Activated CD8-positive, alpha-beta memory T cell treated with anti-CD3 and anti-CD28 coated beads for 36 hours (primary cell): Measurements from ENCODE around the gene ANKRD33. TPM values are rescaled to one million over a fixed set of nuclear protein-coding genes. Genes with fewer than 3 reads are reported as not detected.

ENCODE experiments used
- CTCF ChIA-PET: fragments of 350-600 bp; sonication (Branson Sonifier 250); formaldehyde crosslinking; loops from one replicate; lab custom pipeline; 2021; ENCODE audit warnings: antibody characterized with exemption; lab: Charles Lee
- POLR2A ChIA-PET: fragments of 350-600 bp; sonication (Branson Sonifier 250); formaldehyde crosslinking; loops from one replicate; lab custom pipeline; 2021; ENCODE audit warnings: antibody characterized with exemption; lab: Charles Lee
- total RNA-seq, 2 experiments: library from RNA; stranded (reverse); gene quantifications; one replicate each; pipeline ENCODE4 v1.2.3, GENCODE V29; 2021

ANKRD33 gene
- total RNA-seq, 2 experiments from 2014 or later, result not detected

DNA sequence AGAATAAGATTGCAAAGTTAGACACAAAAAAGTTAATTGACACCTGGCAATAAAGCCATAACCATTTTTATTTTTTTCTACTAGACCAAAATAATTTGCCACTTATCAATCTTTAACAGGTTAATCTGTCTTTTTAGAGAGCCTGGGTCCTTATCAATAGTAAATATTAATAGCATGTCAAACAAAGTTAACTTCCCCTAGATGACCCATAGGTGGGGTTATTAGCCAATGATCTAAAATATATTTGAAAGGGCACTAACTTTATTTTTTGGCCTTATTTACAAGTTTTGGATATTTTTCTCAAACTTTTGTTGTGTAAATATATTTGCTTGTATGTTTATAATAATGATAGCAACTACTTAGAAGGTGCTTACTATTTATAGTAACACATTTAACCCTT lies 3.9 kb downstream of the ANKRD33 start:
- ChIA-PET CTCF (no interaction called here), POLR2A (no interaction called here)

DNA sequence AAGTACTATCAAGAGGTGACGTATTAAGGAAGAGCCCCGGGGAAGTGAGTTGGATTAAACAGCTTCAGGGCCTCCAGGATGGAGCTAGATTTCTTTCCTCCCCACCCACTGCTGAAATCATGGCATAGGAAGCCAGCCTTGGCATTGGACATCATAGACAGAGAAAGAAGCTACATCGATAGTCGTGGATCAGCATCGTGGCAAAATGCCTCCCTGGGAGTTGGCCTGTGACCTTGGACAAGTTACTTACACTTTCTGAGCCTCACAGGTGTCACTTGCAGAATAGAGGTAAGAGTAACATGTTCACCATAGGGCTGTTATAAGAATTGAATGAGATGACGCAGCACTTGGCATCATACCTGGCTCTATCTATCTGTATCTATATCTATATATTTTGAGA lies 5.9 kb downstream of the ANKRD33 start:
- ChIA-PET POLR2A (no interaction called here), CTCF (interaction anchor here (1.6 kb wide), 1 partner anchor 29 kb away, joined by 3 read pairs; no protein-coding TSS in a partner anchor)

DNA sequence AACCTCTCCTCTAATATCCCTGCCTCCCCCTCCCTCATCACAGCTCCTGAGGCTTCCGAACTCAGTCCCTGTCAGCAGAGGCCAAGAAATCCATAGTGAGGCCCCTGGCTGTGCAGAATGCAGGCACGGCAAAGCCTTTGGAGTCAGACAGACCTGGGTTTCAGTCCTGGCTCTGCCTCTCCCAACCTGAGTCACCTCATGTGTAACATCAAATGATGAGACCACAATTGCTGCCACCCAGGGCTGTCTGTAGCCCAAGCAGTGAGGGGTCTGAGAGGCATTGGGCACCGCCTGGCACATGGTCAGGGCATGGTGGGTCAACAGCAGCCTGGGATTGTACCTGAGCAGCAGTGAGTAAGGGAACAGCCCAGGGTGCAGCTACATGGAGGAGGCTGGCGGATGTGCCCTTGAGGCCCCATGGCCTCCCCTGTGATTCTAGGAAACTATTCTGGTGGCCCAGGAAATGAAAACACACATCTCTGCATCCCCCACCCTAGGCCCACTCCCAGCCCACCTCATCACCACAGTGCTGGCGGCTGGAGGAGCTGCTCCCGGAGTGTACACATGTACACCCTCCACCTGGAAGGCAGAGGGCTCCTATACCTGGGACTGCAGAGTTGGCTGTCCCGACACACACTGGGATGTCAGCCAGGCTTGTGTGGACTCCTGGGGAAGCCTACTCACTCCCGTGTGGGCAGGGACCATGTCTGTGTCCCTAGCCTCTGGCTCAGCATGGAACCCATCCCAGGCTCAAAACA lies 7.7 kb downstream of the ANKRD33 start:
- ChIA-PET POLR2A (no interaction called here), CTCF (interaction anchor here (2.8 kb wide), 1 partner anchor 28 kb away, joined by 6 read pairs; no protein-coding TSS in a partner anchor)

DNA sequence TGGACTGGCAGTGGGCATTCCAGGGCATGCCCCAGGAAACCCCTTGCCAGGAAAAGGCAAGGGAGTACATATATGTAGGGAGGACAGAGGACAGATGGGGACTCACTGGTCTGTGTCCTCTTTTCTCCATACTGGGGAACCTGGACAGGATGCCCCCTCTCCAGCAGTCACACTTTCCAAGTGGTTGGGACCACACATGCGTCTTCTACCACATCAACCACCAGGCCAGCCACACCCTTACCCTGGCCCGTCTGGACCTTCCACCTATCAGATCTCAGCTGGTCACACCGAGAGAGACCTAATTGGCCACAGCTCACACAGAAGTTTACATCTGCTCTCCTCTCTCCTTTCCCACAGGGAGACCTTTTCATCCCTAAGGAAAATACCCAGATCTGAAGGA lies 8.3 kb downstream of the ANKRD33 start:
- POLR2A ChIA-PET, result no interaction called here
- CTCF ChIA-PET, result interaction anchor here (2.8 kb wide), 1 partner anchor 27 kb away, joined by 6 read pairs; no protein-coding TSS in a partner anchor

DNA sequence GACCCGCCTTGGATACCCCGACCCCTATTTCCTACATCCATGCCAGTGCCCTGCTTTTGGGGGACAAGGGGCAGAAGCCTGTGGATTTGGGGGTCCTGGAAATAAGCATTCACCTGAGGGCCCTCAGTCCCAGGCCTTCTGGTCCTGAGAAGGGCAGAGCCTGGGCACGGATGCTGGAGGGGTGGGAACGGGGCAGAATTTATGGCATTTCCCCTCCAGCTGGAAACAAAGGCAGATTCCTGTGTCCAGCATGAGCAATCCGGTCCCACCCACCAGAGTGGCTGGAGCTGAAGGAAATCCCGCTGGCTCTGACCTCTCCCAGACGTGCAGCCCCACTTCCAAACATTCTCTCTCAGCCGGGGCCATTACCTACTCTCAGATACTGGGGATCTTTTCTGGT lies 9.3 kb downstream of the ANKRD33 start:
- POLR2A ChIA-PET, result no interaction called here
- CTCF ChIA-PET, result interaction anchor here (2.8 kb wide), 1 partner anchor 26 kb away, joined by 6 read pairs; no protein-coding TSS in a partner anchor

DNA sequence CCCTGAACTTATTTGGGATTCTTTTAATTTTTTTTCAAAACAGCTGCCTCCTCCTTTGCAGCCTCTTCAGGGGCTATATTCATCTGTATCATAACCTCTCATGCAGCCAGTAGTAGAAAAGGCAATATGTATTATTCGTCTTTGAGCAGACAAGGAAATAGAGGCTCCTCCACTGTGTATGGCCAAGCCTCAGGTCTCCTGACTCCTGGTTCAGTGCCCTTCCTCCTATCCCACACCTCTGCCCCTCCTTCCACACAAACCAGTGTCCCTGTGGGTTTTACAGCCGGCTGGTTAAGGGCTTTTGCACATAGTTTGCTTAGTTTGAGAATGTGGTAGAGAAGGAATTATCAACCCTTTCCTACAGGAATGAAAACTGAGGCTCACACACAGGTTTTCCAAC lies 10.6 kb downstream of the ANKRD33 start:
- ChIA-PET POLR2A (no interaction called here), CTCF (interaction anchor here (0.7 kb wide), 1 partner anchor 342 kb away, joined by 3 read pairs; no protein-coding TSS in a partner anchor)

DNA sequence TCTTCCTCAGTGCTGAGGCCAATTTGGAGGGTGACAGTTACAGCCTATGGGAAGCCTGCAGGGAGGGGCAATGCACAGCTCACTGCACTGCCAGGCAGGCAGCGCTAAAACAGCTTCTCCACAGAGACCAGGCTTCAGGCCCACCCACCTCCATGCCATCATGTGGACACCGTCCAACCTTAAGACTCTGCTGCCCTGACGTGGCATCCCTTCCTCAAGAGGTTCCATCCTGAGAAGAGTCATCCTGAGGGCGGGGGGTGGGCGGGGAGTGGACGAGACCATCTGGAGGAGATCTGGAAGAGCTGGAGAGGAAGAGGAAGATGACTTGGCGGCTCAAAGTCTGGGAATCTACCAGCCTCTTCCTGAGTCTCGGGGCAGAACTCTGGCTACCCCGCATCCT lies 11.0 kb downstream of the ANKRD33 start:
- ChIA-PET CTCF (no interaction called here), POLR2A (no interaction called here)

DNA sequence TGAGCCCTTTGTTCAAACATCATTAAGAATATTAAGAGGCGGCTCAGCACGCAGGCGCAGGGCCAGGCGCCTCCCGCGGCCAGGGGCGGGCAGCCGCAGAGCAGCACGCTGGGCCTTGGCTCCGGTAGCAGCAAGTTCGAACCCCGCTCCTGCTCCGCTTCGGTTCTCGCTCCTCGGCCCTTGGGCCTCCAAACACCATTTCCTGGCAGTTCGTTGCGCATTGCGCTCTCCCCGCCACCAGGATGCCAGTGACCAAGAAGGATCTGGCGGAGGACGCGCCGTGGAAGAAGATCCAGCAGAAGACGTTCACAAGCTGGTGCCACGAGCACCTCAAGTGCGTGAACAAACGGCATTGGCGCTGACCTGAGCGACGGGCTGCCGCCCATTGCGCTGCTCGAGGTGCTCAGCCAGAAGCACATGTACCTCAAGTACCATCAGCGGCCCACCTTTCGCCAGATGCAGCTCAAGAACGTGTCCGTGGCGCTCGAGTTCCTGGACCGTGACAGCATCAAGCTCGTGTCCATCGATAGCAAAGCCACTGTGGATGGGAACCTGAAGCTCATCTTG lies 12.5 kb downstream of the ANKRD33 start:
- POLR2A ChIA-PET, result no interaction called here
- CTCF ChIA-PET, result no interaction called here

DNA sequence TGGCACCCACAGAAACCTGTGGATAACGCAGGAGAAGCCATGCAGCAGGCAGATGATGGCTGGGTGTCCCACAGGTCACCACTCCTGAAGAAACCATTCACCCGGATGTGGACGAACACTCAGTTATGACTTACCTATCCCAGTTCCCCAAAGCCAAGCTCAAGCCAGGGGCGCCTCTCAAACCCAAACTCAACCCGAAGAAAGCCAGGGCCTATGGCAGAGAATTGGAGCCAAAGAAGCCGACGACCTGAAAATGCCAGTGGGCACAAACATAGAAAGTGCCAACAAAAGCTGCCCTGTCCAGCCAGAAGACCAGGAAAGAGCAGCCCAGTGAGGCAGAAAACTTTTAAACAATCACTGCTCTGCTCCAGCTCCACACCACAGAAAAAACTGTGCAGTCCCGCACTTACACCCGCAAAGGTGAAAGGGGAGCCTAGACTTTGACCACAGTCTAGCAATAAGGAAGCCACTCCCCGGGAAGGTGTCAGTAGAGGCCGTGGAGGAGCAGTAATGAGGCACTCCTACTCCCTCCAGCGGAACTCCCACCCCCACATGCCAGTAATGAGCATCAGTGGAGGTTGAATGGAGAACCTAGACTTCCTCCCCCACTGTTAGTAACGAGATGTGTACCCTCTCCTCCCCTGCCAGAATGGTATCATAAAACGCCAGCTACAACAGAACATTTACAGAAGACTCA lies 13.4 kb downstream of the ANKRD33 start:
- ChIA-PET POLR2A (no interaction called here), CTCF (interaction anchor here (0.7 kb wide), 1 partner anchor 92 kb away, joined by 3 read pairs; no protein-coding TSS in a partner anchor)

DNA sequence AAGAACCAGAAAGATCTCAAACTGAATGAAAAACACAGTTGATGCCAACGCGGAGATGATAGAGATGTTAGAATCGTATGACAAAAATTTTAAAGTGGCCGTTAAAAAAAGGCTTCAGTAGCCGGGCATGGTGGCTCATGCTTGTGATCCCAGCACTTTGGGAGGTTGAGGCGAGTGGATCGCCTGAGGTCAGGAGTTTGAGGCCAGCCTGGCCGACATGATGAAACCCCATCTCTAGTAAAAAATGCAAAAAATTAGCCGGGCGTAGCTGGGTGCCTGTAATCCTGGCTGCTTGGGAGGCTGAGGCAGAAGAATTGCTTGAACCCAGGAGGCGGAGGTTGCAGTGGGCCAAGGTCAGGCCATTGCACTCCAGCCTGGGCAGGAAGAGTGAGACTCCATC lies 14.0 kb downstream of the ANKRD33 start:
- CTCF ChIA-PET, result interaction anchor here (0.5 to 0.7 kb wide), 2 partner anchors 92 to 1036 kb away, joined by 3 read pairs; no protein-coding TSS in a partner anchor

DNA sequence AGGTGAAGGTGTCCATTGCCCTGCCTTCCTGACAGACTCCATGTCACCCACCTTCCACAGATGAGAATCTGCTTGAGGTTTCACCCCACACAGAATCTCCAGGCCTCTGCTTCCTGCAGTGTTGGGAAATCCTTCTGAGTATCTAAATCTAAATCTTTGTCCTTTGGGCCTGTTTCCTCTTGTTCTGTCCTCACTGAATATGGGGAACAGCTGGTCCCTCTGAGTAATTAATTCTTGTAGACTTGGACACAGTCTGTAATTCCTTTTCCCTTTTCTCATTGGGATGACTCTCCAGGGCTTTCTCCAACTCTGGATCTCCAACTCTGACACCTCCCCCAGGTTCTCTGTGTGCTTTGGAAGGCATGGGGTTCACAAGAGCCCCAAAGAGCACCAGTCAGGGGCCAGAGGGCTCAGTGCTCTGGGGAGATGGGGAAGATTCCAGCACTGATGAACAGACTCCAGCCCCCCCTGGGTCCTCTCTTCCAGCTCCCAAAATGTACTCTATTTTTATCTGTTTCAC lies 17.1 kb downstream of the ANKRD33 start:
- CTCF ChIA-PET, result no interaction called here
- POLR2A ChIA-PET, result no interaction called here

More for the DNA sequence above, 14.0 kb downstream of the ANKRD33 start:
- POLR2A ChIA-PET, result no interaction called here

DNA sequence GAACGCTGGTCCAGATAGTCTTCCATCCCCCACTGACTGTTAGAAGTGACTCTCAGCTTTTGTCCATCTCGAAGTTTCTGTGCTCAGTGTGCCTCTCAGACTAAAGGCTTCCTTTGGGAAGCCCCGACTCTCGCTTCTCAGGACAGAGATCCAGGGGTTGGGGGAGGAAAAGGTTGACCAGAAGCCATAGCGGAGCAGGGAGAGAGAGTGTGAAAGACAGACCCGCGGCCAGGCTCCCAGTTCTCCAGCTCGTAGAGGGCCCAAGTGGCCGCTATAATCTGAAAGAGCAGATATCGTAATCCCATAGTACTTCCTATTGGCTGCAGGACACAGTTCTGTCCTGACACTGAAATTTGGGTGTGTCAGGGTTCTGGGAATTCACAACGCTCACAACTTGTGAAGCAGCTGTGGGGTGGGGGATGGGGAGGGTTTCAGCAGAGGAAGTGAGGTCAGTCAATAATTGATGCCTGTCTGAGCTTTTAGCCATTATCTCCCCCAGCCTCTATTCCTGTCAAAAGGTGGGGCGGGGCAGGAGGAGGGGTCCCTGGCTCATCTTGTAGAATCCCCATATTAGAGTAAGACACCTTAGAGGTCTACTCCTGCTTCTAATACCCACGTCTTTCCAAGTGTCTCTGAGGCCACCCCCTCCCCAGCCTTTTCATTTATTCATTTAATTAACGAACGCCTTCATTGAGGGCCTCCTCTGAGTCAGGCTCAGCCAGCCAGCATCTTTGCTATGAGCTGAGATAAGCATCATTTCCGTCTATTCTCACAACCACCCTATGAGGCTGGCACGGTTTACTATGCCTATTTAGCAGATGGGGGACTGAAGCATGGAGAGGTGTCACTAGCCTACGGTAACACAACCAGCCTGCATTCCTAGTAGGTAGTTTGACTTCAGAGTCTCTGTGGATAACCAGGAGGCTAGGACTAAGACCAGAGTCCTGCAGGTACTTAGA lies 17.8 kb downstream of the ANKRD33 start:
- POLR2A ChIA-PET, result no interaction called here

DNA sequence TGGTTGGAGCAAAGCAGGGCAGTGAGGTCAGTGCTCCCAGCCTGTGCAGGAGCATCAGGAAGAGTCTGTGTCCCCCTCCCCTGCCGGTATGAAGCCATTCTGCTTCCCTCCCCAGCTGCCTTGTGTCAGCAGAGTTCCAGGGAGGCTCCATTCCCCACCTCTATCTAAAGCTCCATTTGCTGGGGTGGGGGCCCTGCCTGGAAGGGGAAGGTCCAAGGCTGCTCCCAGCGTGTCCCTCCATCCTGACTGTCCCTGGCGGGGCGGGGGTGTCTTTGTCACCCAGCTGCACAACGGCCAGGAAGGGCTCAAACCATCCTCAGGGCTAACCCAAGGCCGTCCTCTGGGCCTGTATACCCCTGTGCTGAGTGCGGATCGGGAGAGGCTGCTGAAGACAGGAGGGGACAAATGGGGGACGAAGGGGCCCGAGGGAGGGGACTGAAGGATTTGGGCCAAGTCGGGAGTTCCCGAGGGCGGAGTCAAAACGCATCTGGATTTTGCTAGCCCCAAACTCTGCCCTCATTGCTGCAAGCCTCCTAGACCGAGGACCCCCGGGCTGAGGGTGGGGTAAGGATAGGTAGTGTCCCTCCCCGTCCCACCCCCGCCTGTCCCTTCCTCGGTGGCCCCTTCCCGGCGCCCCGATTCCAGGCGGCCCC lies 18.7 kb downstream of the ANKRD33 start:
- ChIA-PET CTCF (interaction anchor here (0.6 to 1.4 kb wide), 2 partner anchors 16 to 25 kb away, joined by 3 to 4 read pairs; no protein-coding TSS in a partner anchor), POLR2A (no interaction called here)

More for the DNA sequence above, 17.8 kb downstream of the ANKRD33 start:
- CTCF ChIA-PET, result interaction anchor here (0.6 to 1.4 kb wide), 2 partner anchors 17 to 24 kb away, joined by 3 to 4 read pairs; no protein-coding TSS in a partner anchor

DNA sequence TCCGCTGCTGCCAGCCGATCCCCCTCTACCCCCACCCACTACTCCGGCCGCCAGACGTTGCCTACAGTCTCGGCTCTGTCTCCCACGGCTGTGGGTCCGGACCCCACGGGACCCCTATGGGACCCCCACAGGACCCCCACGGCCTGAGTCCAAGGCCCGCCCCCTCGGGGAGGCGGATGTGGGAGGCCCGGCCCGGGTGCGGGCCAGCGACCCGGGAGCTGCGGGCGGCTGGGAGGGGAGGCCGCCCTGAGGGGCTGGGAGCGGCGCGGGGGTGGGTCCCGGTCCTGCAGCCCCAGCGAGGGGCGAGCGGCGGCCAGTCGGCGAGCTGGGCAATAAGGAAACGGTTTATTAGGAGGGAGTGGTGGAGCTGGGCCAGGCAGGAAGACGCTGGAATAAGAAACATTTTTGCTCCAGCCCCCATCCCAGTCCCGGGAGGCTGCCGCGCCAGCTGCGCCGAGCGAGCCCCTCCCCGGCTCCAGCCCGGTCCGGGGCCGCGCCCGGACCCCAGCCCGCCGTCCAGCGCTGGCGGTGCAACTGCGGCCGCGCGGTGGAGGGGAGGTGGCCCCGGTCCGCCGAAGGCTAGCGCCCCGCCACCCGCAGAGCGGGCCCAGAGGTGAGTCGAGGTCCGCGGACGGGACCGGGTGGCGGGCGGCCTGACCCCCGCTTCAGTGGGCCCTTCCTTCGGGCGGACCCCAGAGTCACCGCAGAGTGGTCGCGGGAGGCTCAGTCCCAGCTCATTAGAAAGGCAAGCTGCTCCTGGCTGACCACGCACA lies 19.4 kb downstream of the ANKRD33 start, which contains the start of gene ACVRL1:
ACVRL1 (plus strand) TSS at position 422 of the 773 bp plus-strand sequence. CDS start 4,971 bp downstream, outside the sequence.
- POLR2A ChIA-PET, result no interaction called here
- CTCF ChIA-PET, result no interaction called here

DNA sequence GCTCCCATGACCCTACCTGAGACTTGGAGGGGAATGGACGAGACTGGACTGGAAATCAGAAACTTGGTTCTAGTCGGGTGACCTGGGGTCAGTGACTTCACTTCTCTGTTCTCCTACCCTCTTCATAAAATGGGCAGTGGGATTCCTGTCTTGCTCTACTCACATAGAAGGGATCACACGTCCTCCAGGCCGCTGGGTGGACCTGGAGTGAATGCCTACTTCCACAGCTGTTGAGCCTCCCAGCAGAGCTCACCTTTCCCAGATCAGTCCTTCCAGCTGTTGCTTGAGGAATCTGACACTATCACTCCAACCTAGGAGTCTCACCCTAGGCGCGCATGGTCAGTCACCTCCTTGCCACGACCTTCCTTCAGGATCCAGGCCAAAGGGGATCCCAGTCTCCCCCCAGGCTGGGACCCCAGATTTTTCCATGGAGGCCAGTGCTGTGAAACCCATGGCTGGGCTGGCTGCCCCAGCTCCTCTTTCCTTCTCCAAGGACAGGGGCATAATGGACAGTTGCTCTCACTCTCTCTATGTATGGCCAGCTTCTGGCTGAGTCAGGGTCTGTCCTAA lies 20.0 kb downstream of the ANKRD33 start:
- POLR2A ChIA-PET, result no interaction called here
- CTCF ChIA-PET, result no interaction called here

DNA sequence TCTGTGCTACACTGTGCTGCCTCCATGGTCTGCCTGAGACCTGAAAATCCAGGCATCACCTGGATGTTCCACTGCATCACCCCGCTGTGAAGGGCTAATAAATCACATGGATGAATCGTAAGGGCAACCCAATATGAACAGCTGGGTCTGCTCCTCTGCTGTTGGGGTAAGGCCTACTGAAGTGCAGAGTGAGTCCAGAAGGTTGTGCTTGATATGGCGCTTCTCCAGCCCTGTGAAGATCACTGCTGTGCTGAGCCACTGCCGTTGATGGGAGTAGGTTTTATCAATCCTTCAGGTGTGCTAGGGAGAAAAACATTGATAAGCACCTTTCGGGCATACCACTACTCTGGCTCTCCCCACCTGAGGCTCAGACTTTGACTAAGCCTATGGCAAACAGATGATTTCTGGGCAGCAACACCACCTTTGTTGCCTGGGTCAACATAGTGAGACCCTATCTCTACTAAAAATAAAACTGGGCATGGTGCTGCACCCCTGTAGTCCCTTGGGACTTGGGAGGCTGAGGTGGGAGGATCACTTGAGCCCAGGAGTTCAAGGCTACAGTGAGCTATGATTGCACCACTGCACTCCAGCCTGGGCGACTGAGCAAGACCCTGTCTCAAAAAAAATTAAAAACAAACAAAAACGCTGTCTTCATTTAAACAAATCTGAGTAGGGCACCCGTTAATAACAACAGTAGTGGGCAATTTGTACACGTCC lies 21.1 kb downstream of the ANKRD33 start:
- ChIA-PET CTCF (no interaction called here), POLR2A (no interaction called here)
